ENCODE measurements around the gene SLIT3.

Gene SLIT3

GRCh38 chr5:169004551-169004950 is 296.4 kb downstream of the SLIT3 start (continued):
- TF ChIP-seq PATZ1 (CRISPR knock-in tag; IDR thresholded peaks at IDR 0.05; ENCODE audit: borderline replicate concordance) (no peak), CSDC2 (CRISPR knock-in tag; IDR thresholded peaks at IDR 0.05) (peak; percentile 48; the same call in 1 of the 2 replicates), RARB (CRISPR knock-in tag; IDR thresholded peaks at IDR 0.05) (no peak), OSR1 (CRISPR knock-in tag; IDR thresholded peaks at IDR 0.05) (no peak), ZNF565 (CRISPR knock-in tag; conservative IDR thresholded peaks at IDR 0.05; ENCODE audit: low read depth) (peak; percentile 74; the same call in 1 of the 2 replicates), BACH2 (CRISPR knock-in tag; IDR thresholded peaks at IDR 0.05; ENCODE audit: borderline replicate concordance) (no peak), CREB5 (CRISPR knock-in tag; IDR thresholded peaks at IDR 0.05; ENCODE audit: low read depth) (no peak), ISL1 (CRISPR knock-in tag; IDR thresholded peaks at IDR 0.05) (peak; percentile 38)

DNA sequence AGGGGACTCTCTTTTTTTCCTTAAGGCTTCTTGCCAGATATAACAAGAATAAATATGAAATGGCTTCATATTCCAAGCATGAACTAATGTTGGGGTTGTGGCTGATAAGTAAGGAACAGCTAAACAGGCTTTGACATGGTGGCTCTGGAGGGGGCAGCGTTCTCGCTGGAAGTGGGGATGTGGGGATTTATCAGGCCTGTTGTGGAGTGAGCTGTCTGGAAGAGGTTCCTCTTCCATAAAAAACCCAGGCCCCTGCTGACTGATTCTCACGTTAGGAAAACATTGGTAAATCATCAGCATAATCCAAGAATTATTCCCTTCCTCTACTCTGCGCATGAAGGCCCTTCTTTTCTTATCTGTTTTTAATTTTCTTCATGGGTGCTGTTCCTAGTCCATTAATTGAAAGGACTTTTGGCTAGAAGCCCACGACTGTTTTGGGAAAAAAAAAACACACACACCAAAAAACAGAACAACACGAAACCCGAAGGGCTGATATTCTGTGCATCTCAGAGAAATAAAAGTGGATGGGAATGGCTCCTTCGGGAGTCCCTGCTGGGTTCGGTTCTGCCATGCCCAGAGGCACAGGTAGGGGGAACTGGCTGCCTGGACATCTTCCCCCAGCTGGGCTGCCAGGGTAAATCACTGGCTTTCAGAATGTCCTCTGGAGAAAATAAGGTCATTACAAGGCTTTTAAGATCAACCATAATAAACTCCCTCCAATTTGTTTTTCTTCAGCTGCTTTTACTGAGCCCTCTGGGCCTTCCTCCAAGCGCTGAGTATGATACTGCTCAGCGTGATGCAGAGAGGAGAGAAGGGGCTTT is 297.0 kb downstream of the SLIT3 start:
- TF ChIP-seq ZNF70 (CRISPR knock-in tag; IDR thresholded peaks at IDR 0.05) (no peak), PATZ1 (CRISPR knock-in tag; IDR thresholded peaks at IDR 0.05; ENCODE audit: borderline replicate concordance) (no peak), CREB5 (CRISPR knock-in tag; IDR thresholded peaks at IDR 0.05; ENCODE audit: low read depth) (no peak), ISL1 (CRISPR knock-in tag; IDR thresholded peaks at IDR 0.05) (peak; percentile 36; the same call in 1 of the 2 replicates), CSRNP3 (CRISPR knock-in tag; IDR thresholded peaks at IDR 0.05) (no peak), CSDC2 (CRISPR knock-in tag; IDR thresholded peaks at IDR 0.05) (0 out of 2 replicates have a peak, but pooled peaks have one; percentile 37), SNAI2 (CRISPR knock-in tag; IDR thresholded peaks at IDR 0.05) (0 out of 2 replicates have a peak, but pooled peaks have one; percentile 23), ARNTL (CRISPR knock-in tag; IDR thresholded peaks at IDR 0.05; ENCODE audit: borderline replicate concordance, low read depth) (no peak)
- TF ChIP-seq, protein P1, sequence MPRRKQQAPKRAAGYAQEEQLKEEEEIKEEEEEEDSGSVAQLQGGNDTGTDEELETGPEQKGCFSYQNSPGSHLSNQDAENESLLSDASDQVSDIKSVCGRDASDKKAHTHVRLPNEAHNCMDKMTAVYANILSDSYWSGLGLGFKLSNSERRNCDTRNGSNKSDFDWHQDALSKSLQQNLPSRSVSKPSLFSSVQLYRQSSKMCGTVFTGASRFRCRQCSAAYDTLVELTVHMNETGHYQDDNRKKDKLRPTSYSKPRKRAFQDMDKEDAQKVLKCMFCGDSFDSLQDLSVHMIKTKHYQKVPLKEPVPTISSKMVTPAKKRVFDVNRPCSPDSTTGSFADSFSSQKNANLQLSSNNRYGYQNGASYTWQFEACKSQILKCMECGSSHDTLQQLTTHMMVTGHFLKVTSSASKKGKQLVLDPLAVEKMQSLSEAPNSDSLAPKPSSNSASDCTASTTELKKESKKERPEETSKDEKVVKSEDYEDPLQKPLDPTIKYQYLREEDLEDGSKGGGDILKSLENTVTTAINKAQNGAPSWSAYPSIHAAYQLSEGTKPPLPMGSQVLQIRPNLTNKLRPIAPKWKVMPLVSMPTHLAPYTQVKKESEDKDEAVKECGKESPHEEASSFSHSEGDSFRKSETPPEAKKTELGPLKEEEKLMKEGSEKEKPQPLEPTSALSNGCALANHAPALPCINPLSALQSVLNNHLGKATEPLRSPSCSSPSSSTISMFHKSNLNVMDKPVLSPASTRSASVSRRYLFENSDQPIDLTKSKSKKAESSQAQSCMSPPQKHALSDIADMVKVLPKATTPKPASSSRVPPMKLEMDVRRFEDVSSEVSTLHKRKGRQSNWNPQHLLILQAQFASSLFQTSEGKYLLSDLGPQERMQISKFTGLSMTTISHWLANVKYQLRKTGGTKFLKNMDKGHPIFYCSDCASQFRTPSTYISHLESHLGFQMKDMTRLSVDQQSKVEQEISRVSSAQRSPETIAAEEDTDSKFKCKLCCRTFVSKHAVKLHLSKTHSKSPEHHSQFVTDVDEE (CRISPR knock-in tag; IDR thresholded peaks at IDR 0.05) = peak; percentile 56; the same call in 1 of the 2 replicates
- peak; percentile 75 for ATAC-seq

DNA sequence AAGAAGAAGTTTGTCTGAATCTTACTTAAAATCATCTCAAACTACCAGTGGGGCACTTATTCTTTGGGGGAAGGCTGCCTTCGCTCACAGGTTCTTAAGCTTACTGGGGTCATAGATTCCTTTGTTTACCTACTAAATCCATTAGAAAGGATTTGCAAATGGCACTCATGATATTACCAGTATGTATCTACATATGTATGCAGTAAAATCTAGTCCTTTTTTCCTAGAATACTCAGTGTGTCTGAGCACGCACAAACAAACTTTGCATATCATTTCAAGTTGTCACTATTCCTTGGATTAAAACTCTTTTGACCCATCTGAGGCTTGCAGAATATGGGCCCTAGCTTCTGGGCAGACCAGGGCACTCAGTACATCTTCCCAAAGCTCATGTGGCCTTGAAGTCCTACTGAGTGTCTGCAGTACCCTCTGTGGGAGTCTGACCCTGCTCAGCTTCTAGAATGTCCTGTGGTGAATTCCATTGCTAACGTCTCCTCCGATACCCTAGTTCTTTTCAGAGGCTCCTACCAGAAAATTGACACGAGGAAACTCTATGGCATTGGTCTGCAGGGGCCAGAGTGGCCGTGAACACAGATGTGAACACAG is 297.9 kb downstream of the SLIT3 start:
- ATAC-seq = no peak
- TF ChIP-seq ZNF8 (CRISPR knock-in tag; IDR thresholded peaks at IDR 0.05) = no peak
- no peak for TF ChIP-seq PPARA (CRISPR knock-in tag; IDR thresholded peaks at IDR 0.05; ENCODE audit: borderline replicate concordance)
- no peak for TF ChIP-seq ZFP30 (CRISPR knock-in tag; IDR thresholded peaks at IDR 0.05)
- no peak for TF ChIP-seq SNAI2 (CRISPR knock-in tag; IDR thresholded peaks at IDR 0.05)
- no peak for TF ChIP-seq ZC3H10 (CRISPR knock-in tag; IDR thresholded peaks at IDR 0.05)
- TF ChIP-seq, protein P1 (CRISPR knock-in tag; IDR thresholded peaks at IDR 0.05) = no peak
- no peak for TF ChIP-seq ISL1 (CRISPR knock-in tag; IDR thresholded peaks at IDR 0.05)
- TF ChIP-seq ZNF565 (CRISPR knock-in tag; conservative IDR thresholded peaks at IDR 0.05; ENCODE audit: low read depth) = no peak

All from SK-N-SH treated with all-trans-retinoic acid at 6 μM for 48 hours (cell line).